Activated CD4-positive, CD25-positive, alpha-beta regulatory T cell (primary cell): ENCODE measurements around the gene NFIA.

Experiments
- DNase-seq, 4 experiments: peaks; one replicate each; lab custom pipeline; 2025; lab: John Stamatoyannopoulos, UW

NFIA gene

GRCh38 chr1:61130338-61131000 is 48.1 kb downstream of the NFIA start:
- DNase-seq = no peak

GRCh38 chr1:61131248-61131647 is 48.9 kb downstream of the NFIA start:
- DNase-seq = no peak

- DNase-seq = no peak
Observed at GRCh38 chr1:61131716-61132115, 49.4 kb downstream of the NFIA start.

- DNase-seq = no peak
Observed at GRCh38 chr1:61132176-61132638, 49.8 kb downstream of the NFIA start.

GRCh38 chr1:61132645-61133334 is 50.4 kb downstream of the NFIA start:
- DNase-seq = no peak

GRCh38 chr1:61133335-61134019 is 51.1 kb downstream of the NFIA start:
- no peak for DNase-seq

- DNase-seq = no peak
Observed at GRCh38 chr1:61135291-61135690, 52.9 kb downstream of the NFIA start.

- no peak for DNase-seq
Observed at GRCh38 chr1:61138305-61138704, 55.9 kb downstream of the NFIA start.

- no peak for DNase-seq
Observed at GRCh38 chr1:61138921-61139774, 56.8 kb downstream of the NFIA start.

GRCh38 chr1:61139775-61140549 is 57.6 kb downstream of the NFIA start:
- no peak for DNase-seq

- DNase-seq = no peak
Observed at GRCh38 chr1:61140778-61141177, 58.4 kb downstream of the NFIA start.

GRCh38 chr1:61141288-61142042 is 59.1 kb downstream of the NFIA start:
- DNase-seq = no peak

- DNase-seq = no peak
Observed at GRCh38 chr1:61142043-61142440, 59.7 kb downstream of the NFIA start.

GRCh38 chr1:61142726-61143500 is 60.6 kb downstream of the NFIA start:
- no peak for DNase-seq

GRCh38 chr1:61143821-61144424 is 61.6 kb downstream of the NFIA start:
- no peak for DNase-seq

- no peak for DNase-seq
Observed at GRCh38 chr1:61149010-61149860, 66.9 kb downstream of the NFIA start.

GRCh38 chr1:61151565-61151964 is 69.2 kb downstream of the NFIA start:
- DNase-seq = no peak

- DNase-seq = no peak
Observed at GRCh38 chr1:61152066-61152465, 69.7 kb downstream of the NFIA start.
